ENCODE measurements around the gene ELL. TPM values are rescaled to one million over a fixed set of nuclear protein-coding genes. Genes with fewer than 3 reads are reported as not detected.

Gene ELL
- total RNA-seq, 1 donor from 2014 or later, result 7.6 TPM

DNA sequence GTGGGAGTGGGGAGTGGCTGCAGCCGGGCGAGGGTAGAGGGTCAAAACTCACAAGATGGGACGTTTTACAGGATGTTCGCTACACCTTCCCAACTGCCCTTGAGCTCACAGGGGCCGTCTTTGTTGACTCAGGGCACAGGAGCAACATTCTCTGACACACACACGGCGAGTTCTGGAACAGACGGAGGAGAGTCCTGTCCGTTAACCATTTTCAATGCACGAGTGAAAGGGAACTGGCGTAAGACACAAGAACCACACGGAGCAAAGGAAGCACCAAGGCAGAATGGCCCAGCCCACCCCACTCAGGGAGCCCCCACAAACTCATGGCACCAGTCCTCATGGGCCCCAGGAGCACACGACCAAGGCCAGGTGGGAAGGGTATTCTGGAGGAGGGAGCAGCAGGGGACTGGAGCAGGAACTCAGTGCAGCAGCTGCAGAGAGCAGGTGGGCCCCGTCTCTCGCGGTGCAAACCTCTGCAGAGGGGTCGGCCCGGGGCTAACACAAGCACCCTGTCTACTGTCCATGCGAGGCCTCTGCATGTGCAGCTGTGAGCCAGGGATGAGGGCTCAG is 46.0 kb downstream of the ELL start:
- TF ChIP-seq, protein P1, sequence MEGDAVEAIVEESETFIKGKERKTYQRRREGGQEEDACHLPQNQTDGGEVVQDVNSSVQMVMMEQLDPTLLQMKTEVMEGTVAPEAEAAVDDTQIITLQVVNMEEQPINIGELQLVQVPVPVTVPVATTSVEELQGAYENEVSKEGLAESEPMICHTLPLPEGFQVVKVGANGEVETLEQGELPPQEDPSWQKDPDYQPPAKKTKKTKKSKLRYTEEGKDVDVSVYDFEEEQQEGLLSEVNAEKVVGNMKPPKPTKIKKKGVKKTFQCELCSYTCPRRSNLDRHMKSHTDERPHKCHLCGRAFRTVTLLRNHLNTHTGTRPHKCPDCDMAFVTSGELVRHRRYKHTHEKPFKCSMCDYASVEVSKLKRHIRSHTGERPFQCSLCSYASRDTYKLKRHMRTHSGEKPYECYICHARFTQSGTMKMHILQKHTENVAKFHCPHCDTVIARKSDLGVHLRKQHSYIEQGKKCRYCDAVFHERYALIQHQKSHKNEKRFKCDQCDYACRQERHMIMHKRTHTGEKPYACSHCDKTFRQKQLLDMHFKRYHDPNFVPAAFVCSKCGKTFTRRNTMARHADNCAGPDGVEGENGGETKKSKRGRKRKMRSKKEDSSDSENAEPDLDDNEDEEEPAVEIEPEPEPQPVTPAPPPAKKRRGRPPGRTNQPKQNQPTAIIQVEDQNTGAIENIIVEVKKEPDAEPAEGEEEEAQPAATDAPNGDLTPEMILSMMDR (conservative IDR thresholded peaks at IDR 0.05; ENCODE audit: low read depth, low read length), result no peak

DNA sequence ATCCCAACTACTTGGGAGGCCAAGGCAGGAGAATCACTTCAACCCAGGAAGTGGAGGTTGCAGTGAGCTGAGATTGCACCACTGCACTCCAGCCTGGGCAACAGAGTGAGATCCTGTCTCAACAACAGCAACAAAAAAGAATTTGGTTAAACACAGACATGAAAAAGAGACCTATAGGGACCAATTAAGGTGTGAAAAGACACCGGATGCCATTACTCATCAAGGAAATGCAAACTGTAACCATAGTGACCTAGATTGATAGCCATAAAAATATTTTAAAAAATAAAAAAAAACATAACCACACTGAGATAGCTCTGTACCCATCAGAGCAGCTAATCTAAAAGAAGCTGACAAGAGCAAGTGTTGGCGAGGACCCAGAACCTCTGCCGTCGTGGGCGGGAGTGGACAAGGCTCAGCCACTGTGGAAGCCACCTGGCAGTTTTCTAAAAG is 46.8 kb downstream of the ELL start:
- no peak overlapping the region for H3K4me3 ChIP-seq (ENCODE audit: low read depth, low read length)
- TF ChIP-seq, protein P1 (conservative IDR thresholded peaks at IDR 0.05; ENCODE audit: low read depth, low read length), result no peak
- DNase-seq (ENCODE audit: low read depth), result no peak

More for the DNA sequence above, 46.0 kb downstream of the ELL start:
- DNase-seq (ENCODE audit: low read depth), result no peak
- H3K4me3 ChIP-seq (ENCODE audit: low read depth, low read length), result no peak overlapping the region

DNA sequence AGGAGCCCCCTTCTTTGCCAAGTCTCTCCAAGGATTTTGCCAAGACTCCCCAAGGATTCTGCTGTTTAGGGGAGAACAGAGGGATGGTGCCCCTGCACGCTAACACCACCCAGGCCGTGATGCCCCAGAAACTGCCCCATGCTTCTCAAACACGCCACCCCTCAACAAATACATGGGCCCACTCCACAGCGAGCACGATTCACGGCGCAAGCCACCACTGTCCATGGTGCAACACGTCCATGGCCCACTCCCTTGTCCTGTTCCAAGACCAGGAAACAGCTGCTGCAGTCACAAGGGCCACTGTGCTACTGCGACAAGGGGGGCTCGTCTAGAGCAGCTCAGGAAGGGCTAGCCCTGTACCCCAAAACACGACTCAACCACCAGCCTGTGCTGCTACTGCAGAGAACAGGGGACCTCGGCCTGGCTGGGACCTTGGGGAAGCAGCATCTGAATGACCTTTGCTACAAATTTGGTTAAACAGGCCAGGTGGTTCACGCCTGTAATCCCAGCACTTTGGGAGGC is 47.4 kb downstream of the ELL start:
- no peak for DNase-seq (ENCODE audit: low read depth)
- no peak overlapping the region for H3K4me3 ChIP-seq (ENCODE audit: low read depth, low read length)
- TF ChIP-seq, protein P1 (conservative IDR thresholded peaks at IDR 0.05; ENCODE audit: low read depth, low read length), result no peak

DNA sequence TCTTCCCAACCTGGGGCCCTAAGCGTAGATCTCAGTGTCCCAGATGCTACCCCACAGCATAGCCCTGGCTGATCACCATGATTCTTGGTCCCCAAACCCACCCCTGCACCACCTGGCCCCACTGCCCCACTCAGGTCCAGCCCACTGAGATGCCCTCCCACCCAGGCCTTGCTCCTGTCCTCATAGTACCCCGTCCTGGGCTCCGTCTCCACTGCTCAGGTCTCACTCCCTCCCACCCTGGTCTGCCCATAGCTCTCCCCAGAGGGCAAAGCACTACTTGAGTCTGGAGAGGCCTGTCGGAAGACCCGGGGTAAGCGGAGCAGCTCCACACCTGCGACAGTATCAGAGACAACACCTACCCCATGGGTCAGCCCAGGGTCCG is 48.2 kb downstream of the ELL start:
- no peak overlapping the region for H3K4me3 ChIP-seq (ENCODE audit: low read depth, low read length)
- TF ChIP-seq, protein P1 (conservative IDR thresholded peaks at IDR 0.05; ENCODE audit: low read depth, low read length), result no peak
- DNase-seq (ENCODE audit: low read depth), result no peak

DNA sequence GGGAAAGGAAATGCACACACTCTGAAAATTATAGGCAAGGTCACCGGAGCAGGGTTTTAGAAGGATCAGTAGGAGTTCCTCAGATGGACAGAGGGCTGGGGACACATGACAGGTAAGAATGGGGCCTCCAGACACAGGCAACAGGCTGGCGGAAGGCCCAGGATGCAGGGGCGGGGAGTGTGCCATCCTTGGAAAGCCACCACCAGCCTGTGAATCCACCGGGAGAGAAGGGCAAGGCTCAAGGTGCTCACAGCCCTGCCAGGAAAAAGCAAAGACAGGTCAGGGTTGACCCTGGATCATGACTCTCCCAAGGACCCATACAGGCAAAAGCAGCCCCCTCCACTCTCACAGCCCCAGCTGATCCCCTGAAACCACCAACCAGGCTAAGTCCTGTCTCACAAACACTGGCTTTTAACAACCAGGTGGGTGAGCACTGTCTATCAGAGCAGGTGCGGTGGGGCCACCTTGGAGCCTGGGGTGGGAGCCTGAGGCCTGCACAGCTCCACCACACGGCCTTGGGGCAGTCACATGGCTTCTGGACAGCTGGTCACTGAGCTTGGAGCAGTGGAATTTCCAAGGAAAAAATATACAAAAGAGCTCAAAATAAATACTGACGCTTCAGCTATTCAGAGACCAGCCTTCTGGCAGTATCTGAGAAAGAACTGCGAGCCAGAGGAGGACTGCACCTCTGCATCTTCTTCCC is 48.7 kb downstream of the ELL start:
- H3K4me3 ChIP-seq (ENCODE audit: low read depth, low read length), result no peak overlapping the region
- TF ChIP-seq, protein P1 (conservative IDR thresholded peaks at IDR 0.05; ENCODE audit: low read depth, low read length), result no peak
- no peak for DNase-seq (ENCODE audit: low read depth)

DNA sequence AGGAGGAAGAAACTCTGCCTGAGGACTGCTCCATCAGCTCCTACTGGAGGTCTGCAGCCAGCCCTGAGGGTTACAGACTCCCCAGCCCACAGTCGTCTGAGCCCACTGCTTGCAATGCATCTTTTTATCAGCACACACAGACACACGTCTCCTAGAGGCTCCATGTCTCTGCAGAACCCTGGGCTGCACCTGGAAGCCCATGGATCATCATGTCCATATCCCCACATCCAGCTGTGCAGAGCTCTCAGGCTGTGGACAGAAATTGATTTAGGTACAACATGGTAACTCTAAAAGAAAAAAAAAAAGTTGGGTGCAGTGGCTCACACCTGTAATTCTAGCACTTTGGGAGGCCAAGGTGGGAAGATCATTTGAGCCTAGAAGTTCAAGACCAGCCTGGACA is 51.1 kb downstream of the ELL start:
- no peak overlapping the region for H3K4me3 ChIP-seq (ENCODE audit: low read depth, low read length)
- no peak for DNase-seq (ENCODE audit: low read depth)
- TF ChIP-seq, protein P1 (conservative IDR thresholded peaks at IDR 0.05; ENCODE audit: low read depth, low read length), result no peak

Data from epithelial cell of proximal tubule (primary cell).